Measurements from ENCODE around the gene SLC35A3.
A peak's percentile ranks its signal among the peaks of the same experiment; 100 is the strongest.
"Not testable (repeated sequence)": the region's sequence is repeated elsewhere in the genome, so short reads cannot be mapped to it uniquely, and the experiment has no call there.

SLC35A3 gene

DNA sequence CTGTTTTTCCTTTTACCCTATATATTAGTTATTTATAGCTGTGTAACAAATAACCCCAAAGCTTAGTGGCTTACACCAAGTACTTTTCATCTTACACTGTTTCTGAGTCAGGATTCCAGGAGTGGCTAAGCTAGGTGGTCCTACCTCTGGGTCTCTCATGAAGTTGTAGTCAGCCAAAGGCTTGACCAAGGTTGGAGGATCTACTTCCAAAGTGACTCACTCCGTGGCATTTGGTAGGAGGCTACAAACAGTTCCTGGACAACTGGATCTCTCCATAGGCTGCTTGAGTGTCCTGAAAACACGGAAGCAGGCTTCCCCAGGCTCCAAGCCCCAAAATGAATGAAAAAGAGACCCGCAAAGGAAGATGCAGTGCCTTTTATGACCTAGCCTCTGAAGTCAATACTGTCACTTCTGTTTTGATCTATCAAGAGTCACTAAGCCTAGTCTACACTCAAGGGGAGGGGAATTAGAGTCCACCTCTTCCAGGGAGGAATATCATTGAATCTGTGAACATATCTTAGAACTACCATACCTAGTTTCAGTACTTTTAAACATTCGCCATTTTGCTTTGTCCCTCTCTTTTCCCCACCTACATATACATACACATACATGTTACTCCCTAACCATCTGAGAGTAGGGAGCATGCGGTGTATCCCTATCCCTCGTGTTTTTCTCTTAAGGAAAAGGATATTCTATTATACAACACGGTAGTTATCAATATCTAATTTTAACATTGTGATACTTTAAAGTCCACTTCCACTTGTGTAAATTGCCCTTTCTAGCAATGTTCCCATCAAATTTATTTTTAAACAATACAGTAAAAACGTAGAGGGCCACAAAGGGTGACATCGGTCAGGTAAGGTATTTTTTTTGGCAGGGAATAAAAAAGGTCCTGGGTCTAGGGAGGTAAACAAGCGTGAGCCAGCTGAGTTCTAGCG is 67.2 kb downstream of the SLC35A3 start:
- peak; percentile 45 for DNase-seq (ENCODE audit: low spot score)

DNA sequence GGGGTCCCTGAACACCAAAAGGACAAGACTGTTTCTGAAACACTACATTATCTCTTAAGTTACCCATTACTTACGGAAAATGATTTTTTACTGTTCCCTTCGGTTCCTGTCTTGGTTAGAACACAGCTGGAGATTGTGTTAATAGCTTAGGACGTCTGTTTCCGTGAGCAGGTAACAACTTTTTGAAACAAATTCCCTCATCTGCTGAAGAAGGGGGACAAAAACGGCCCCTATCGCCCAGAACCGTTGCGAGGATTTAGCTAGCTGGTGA is 67.8 kb downstream of the SLC35A3 start:
- no peak for DNase-seq (ENCODE audit: low spot score)

DNA sequence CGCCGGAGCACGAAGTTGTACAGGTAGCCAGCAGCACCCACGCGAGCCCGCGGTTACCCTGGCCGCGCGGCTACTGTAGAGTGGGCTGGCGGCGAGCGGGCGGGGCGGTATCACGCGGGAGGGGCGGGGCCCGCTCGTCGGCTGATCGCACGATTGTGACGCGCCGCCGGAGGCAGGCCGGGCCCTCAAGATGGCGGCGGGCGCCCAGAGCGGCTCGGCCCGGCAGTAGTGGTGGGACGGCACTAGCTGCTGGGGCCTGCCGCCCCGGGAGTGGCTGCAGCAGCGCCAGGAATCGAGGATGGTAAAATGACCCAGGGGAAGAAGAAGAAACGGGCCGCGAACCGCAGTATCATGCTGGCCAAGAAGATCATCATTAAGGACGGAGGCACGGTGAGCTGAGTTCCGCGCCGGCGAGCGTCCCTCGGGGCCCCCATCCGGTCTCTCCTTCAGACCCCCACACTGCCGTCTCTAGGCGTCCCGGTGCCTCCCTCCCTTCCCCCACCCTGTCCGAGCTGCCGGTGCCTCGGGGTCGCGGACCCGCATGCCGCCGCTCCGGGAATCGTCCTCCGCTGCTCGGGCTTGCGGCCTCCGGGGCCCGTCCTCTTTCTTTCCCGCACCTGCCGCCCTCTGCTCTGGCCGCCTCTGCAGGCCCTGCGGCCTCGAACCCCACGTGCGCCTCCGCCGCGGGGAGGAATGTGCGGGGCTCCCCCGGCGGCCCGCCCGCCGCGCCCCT is 68.3 kb downstream of the SLC35A3 start:
- DNase-seq (ENCODE audit: low spot score): peak; percentile 89

DNA sequence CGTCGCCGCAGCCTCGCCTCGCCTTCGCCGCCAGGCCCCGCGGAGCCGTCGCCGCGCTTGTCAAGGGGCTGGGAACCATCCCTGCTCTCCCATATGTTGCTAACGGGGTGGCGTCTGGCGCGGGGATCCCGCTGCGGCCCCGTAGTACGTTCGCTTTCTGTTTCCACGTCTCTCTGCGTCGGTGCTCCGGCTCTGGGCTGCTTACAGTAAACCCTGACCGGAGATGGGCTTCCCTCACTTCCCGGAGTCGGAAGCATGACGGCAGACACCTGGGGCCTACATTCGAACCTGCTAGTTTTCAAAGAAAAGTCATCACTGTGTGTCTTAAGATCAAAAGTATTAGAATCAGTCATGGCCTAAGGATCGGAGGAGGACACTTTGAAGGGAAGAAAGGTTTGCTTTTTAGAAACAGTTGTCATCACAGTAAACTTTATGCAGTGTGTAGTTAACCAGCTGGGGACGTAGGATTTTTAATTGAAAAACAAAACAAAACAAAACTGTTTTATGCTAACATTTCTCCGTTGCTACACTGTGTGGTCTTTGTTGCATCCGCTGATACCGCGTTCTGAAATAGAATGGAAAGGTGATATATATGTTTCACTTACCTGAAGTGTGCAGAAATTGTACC is 69.0 kb downstream of the SLC35A3 start:
- peak; percentile 39 for DNase-seq (ENCODE audit: low spot score)

DNA sequence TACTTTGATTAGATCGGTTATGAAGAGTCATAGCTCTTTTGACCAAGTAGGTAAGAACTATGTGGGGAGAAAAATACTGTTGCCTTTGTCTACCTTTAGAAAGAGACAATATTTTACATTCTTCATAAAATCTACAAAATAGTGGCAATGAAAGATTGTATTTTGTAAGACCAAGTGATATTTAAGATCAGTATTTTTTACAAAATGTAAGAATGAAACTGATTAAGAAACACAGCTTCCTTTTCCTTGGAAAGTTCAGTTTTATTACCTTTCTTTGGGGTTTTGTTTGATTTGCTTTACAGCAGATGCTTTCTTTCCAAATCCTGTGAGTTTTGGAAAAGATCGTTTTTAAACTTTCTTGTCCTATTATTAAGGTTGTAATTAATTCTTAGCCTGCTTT is 69.8 kb downstream of the SLC35A3 start:
- no peak for DNase-seq (ENCODE audit: low spot score)

DNA sequence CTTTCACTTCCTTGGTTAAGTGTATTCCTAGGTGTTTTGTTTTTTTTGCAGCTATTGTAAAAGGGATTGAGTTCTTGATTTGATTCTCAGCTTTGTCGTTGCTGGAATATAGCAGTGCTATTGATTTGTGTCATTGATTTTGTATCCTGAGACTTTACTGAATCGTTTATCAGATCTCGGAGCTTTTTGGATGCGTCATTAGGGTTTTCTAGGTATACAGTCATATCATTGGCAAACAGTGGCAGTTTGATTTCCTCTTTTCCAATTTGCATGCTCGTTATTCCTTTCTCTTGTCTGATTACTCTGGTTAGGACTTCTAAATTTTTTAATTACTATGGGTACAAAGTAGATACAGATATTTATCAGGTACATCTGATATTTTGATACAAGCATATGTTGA is 75.4 kb downstream of the SLC35A3 start:
- no peak for DNase-seq (ENCODE audit: low spot score)

DNA sequence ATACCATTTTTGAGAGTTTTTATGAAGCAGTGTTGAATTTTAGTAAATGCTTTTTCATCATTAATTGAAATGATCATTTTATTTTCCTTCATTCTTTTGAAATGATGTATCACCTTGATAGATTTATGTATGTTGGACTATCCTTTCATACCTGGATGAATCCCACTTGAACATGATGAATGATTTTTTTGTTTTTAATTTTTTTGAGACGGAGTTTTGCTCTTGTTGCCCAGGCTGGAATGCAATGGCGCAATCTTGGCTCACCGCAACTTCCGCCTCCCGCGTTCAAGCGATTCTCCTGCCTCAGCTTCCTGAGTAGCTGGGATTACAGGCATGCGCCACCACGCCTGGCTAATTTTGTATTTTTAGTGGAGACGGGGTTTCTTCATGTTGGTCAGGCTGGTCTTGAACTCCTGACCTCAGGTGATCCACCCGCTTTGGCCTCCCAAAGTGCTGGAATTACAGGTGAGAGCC is 77.5 kb downstream of the SLC35A3 start:
- DNase-seq (ENCODE audit: low spot score): not testable (repeated sequence)

DNA sequence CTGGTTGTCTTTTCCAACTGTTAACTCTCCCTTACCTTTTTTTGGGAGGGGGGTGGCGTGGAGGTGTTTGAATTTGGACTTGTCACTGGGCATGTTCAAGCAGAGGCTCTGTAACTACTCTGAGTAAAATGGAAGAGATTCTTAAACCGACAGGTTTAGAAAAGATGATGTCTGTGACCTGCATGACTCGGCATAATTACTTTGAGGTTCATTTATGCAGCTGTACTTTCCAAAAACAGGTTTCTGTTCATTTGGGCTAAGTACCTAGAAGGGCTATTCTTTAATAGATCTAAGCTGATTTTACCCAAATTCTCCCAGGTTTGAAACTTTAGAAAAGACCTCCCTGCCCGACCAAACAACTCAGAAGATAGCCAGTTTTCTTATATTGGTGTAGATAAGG is 80.3 kb downstream of the SLC35A3 start:
- no peak for DNase-seq (ENCODE audit: low spot score)

DNA sequence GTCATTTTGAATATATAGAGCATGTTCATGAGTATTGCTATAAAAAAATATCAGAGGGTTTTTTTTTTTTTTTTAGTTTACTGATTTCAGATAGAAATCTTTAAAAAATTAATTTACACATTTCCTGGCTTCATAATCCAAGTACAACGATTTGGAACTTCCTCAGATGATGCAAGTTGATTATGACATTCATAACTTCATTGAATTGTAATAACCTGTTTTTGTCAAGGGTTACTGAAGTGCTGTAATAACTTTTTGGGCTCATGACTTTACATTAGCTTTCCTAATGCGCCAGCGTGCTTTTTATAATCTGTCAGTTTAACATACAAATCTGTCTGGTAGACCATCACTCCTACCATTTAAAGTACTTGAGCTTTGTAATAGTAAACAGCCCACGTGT is 81.6 kb downstream of the SLC35A3 start:
- DNase-seq (ENCODE audit: low spot score): no peak

DNA sequence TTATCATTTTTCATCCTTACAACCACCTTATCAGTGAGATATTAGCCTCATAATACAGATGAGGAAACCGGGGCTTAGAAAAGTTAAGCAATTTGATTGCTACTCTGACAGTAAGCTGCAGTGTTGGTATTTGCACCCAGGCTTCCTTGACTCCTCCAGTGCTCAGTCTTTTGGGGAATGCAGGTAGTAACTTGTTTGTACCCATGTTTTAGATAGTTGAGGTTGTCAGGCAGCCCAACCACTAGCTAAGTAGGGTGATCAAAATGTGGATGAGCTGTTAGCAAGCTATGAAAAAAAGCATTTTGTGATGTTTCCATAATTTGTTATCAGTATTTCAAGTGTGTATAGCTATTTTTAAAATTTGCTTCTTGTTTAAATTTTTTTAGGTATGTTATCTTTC is 82.1 kb downstream of the SLC35A3 start:
- no peak for DNase-seq (ENCODE audit: low spot score)

DNA sequence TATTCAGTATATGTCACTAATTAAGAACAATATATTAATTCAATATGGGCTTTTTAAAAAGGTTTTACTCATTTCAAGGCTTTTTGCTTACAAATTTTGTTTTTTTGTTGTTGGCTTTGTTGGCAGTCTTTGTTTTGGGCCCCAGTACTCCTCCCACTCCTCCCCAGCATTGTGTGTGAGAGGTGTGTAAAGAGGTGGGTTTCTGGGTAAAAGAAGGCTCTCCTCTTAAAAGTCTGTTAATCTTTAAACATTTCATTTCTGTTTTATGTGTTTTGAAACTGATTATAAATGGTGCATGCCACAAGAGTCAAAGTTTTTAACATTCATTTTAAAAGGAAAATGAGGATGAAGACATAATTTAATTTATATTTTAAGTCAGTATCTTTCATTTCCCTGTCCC is 83.3 kb downstream of the SLC35A3 start:
- no peak for DNase-seq (ENCODE audit: low spot score)

DNA sequence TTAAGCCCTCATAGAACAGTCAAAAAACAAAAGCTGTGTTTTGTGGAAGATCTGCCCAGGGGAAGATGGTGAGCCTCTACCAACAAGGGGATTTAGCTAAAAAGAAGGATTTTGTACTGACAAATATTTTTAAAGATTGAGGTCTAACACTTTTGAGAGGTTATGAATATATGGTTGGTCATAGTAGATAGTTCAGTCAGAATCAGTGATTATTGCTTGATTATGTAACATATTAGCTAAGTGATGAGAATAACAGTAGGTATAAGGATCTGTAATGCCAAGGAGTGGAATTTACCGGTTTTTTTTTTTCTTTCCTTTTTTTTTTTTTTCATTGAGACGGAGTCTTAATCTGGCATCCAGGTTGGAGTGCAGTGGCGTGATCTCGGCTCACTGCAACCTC is 83.9 kb downstream of the SLC35A3 start:
- no peak for DNase-seq (ENCODE audit: low spot score)

DNA sequence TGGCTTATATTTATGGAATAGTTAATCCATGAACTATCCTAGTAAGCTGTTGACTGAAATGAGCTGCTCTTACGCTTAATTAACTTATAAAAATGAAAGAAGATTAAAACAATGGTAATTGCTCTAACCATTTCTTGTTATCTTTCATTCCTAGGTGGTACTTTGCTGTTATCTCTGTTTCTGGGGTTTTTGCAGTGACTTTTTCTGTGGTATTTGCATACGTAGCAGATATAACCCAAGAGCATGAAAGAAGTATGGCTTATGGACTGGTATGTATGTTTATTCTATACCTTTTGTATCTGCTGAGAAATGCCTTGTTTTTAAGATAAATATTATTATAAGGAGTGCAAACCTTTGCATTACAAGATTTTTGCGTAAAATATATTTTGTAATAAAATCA is 91.9 kb downstream of the SLC35A3 start:
- DNase-seq (ENCODE audit: low spot score): no peak

DNA sequence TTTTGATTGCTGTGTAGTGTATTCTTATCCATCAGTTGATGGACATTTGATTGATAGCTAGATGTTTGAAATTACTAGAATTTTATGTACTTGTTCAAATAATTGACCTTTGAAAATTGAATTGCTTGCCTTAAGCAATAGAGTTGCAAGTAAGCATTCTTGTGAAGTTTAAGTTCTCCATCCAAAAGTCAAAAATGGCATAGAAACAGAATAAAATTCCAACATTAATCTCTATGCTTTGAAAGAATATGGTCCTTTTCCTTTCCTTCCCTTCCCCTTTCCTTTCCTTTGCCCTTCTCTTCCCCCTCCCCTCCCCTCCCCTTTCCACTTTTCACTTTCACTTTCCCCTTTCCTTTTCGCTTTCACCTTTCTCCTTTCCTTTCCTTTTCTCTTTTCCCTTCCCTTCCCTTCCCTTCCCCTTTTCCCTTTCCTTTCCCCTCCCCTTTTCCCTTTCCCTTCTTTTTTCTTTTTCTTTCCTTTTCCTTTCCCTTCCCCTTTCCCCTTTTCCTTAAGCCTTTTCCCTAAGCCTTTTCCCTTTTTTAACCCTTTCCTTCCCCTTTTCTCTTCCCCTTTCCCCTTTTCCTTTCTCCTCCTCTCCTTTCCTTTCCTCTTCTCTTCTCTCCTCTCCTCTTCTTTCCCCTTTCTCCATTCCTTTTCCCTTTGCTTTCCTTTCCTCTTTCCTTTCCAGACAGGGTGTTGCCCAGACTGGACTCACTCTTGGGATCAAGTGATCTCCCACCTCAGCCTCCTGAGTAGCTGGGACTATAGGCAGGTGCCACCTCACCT is 95.6 kb downstream of the SLC35A3 start:
- DNase-seq (ENCODE audit: low spot score): no peak

DNA sequence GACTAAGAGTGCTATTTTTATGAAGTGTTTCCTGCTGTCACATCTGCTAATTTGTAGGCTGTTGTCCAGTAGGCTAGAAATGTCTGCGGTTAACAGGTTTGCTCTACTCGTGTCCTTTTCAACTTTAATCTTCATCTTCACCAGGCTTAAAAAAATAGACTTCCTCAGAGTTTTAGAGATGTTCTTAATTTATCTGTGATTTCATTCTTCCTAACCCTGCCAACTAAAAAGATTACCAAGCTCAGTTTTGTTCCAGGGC is 96.1 kb downstream of the SLC35A3 start:
- no peak for DNase-seq (ENCODE audit: low spot score)

DNA sequence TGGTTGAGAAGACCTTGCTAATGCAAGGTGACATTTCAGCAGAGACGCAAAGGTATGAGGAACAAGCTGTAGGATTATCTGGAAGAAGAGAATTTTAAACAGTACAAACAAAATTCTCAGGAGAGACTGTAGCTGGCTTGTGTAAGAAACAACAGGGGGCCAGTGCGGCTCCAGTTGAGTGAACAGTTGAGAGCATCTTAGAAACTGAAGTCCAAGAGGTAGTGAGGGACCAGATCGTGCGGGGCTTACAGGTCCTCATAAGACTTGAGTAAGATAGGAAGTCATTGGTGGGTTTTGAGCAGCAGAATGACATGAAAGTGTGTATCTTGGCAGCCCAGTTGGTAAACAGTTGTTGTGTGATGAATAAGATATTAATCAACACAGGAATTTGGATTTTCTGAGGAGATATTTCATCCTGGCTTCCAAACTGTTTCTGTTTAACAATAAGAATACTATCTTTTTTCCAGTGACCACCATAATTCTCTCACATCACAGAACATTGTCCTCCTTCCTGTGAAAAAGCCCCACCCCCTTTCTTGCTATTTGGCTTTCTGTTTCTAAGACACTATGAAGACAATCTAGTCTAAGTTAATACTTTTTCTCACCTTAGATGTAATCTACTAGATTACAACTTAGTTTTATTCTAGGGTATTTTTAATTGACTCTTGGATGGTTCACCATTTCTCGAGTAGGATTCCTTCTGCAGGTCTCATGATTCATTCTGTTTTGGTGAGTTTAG is 100.6 kb downstream of the SLC35A3 start:
- DNase-seq (ENCODE audit: low spot score): no peak

DNA sequence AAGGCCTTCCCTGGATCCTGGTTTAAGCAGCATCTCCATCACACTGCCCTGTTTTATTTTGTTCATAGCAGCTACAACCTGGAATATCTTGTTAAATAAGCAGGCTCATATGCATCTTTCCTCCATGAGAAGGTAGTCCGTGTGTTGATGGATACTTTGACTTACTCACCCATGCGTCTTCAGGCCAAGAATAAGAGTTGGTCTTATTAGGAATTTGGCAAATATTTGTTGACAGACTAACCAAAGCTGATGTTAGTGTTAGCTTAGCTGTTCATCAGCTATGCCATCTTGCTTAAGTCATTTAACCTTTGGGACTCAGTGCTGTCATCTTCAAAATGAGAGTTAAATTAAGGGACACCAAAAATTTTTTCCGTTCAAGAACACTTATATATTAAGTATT is 103.7 kb downstream of the SLC35A3 start:
- DNase-seq (ENCODE audit: low spot score): no peak

DNA sequence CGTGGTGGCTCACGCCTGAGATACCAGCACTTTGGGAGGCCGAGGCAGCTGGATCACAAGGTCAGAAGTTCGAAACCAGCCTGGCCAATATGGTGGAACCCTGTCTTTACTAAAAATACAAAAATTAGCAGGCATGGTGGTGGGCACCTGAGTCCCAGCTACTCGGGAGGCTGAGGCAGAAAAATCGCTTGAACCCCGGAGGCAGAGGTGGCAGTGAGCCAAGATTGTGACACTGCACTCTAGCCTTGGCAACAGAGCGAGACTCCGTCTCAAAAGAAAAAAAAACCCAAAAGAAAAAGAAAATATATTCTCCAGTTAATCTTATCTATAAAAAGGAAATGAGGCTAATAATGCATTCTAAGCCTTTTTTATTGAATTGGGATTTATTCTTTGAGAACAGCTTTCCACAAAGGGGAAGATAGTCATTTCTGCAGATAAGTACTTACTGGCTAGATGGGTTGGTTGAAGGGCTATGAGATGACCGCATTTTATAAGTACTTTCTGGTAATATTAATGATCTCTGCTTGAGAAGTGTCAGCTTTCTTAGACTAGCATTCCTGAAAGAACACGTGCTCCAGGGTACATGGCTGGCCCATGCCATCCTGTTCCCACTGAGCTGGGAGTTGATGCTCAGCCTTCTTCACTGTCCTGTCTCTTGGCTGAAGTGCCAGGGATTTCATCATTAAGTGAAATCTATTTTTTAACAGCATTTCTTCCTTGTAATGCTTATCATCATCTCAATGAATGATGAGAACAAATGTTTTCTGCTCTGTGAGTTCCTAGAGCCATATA is 105.0 kb downstream of the SLC35A3 start:
- DNase-seq (ENCODE audit: low spot score): no peak

DNA sequence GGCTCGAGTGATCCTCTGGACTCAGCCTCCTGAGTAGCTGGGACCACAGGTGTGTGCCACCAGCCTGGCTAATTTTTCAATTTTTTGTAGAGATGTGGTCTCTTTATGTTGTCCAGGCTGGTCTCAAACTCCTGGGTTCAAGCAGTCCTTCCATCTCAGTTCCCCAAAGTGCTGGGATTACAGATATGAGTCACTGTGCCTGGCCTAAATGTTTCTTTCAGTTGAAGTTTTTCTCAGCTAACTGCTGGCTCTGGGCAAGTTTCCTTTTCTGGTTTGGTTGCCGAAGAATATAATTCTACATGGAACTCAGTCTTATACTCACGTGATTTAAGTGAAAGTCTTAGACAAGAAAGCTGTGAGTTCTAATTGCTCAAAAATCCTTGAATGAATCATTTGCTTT is 106.0 kb downstream of the SLC35A3 start:
- no peak for DNase-seq (ENCODE audit: low spot score)

DNA sequence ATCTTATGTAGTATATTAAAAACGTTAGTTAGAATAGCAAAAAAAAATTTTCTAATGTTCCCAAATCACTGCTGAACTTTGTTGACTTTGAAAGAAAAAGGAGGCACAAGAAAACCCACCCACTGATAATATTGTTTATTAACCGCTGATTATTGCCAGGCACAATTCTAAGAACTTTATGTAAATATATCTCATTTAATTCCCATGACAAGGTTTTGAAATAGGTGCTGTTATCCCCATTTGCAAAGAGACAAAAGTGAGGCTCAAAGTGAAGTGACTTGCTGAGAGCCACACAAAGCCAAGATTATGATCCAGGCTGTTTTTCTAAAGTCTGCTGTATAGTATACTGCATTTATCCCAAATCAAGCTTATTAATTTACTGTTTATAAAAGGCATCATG is 106.5 kb downstream of the SLC35A3 start:
- DNase-seq (ENCODE audit: low spot score): no peak

DNA sequence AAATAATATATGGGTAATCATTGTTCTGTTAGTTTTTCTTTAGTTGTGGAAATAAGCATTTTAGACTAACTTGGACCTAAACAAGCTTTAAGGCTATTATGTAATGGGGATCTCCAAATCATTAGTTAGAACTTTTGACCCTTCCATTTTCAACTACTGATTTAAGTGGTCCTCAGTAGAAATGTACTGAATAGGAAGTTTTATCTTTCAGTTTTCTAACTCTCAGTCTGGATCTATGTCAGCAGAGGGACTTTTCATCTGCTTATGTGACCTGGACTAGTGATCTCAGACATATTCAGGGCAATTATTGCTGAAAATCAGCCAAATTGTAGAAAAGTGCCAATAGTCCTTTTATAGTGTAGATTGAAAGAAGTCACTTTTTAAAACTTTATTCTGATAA is 106.9 kb downstream of the SLC35A3 start:
- no peak for DNase-seq (ENCODE audit: low spot score)
